K562 (cell line): ENCODE data around the gene AP3S2. TPM values are rescaled to one million over a fixed set of nuclear protein-coding genes. Genes with fewer than 3 reads are reported as not detected.
A peak's percentile ranks its signal among the peaks of the same experiment; 100 is the strongest.

Experiments used
- E2F3 ChIP-seq: fragments of 250-450 bp; sonication (Bioruptor Pico); IDR thresholded peaks from 2 replicates; pipeline ENCODE4 v1.4.0; 2020; ENCODE audit warnings: mild to moderate bottlenecking
- GATAD2B ChIP-seq: fragments of 450-650 bp; IDR thresholded peaks from 2 replicates; pipeline ENCODE4 v1.6.1; 2017; ENCODE audit warnings: mild to moderate bottlenecking, borderline replicate concordance
- MEF2A ChIP-seq: IDR thresholded peaks from 2 replicates; pipeline ENCODE4 v1.6.1; 2011; ENCODE audit warnings: low read depth, mild to moderate bottlenecking, low read length, moderate library complexity; ENCODE audit not compliant: control insufficient read depth
- MYNN ChIP-seq, 2 experiments: sonication (generic); formaldehyde crosslinking in 1 of 2; IDR thresholded peaks; 2 replicates each; pipeline versions ENCODE4 v1.5.0 to v1.6.1; 2016 to 2020; ENCODE audit warnings: antibody characterized with exemption in 1 of 2, missing genetic modification reagents in 1 of 2
- PCBP1 ChIP-seq: fragments of 200-400 bp; formaldehyde crosslinking; IDR thresholded peaks from 2 replicates; pipeline ENCODE4 v1.6.1; 2018; ENCODE audit warnings: mild to moderate bottlenecking, low read depth, low read length; ENCODE audit not compliant: poor library complexity, severe bottlenecking
- SRF ChIP-seq, 2 experiments: fragments of 250-450, 450-650 bp in 1 of 2; sonication (Bioruptor Pico) in 1 of 2; sonication (generic) in 1 of 2; formaldehyde crosslinking; IDR thresholded peaks; 2 replicates each; pipeline versions ENCODE4 v1.5.0 to v1.5.1; 2020 to 2022; ENCODE audit warnings: mild to moderate bottlenecking in 1 of 2, missing genetic modification reagents in 1 of 2
- TCF3 ChIP-seq: sonication (generic); formaldehyde crosslinking; IDR thresholded peaks from 2 replicates; pipeline ENCODE4 v1.4.0; 2020; ENCODE audit warnings: mild to moderate bottlenecking, missing genetic modification reagents
- ZKSCAN1 ChIP-seq: fragments of 150-350 bp; IDR thresholded peaks from 2 replicates; pipeline ENCODE4 v1.6.1; 2016; ENCODE audit warnings: low read depth, low read length
- ZNF184 ChIP-seq: sonication (generic); formaldehyde crosslinking; IDR thresholded peaks from 2 replicates; pipeline ENCODE4 v1.5.0; 2020; ENCODE audit warnings: missing genetic modification reagents
- ZNF197 ChIP-seq: fragments of 200-800 bp; sonication (Bioruptor generic); IDR thresholded peaks from 2 replicates; pipeline ENCODE4 v1.6.1; 2016; ENCODE audit warnings: low read depth, missing genetic modification characterization, missing compliant biosample characterization
- ZNF785 ChIP-seq: fragments of 250-450 bp; sonication (Bioruptor Pico); IDR thresholded peaks from 2 replicates; pipeline ENCODE4 v1.4.0; 2020; ENCODE audit warnings: mild to moderate bottlenecking
- polyA plus RNA-seq, 8 experiments: library from polyadenylated mRNA; depleted of rRNA in 4 of 8; stranded (reverse) in 5 of 8; unstranded in 3 of 8; fragments of >200 nt; fragmentation: Nextera tagmentation in 2 of 8; fragmentation: Illumina TruSeq in 1 of 8; extraction: Ambion mirVana in 2 of 8; extraction: Trizol in 1 of 8; gene quantifications; 2 replicates each; pipeline versions ENCODE4 v1.2.1 to v1.2.3, GENCODE V29; 2011 to 2014; ENCODE audit warnings: inconsistent platforms in 1 of 8, missing spikeins in 1 of 8
- total RNA-seq, 7 experiments: library from RNA; depleted of rRNA in 6 of 7; stranded (reverse); fragments of >200 nt in 6 of 7; fragmentation: Illumina TruSeq in 2 of 7; extraction: Trizol in 2 of 7; gene quantifications; 2 replicates each; pipeline versions ENCODE4 v1.2.1 to v1.2.3, GENCODE V29; 2011 to 2021; ENCODE audit warnings: low replicate concordance in 1 of 7
- TF ChIP-seq, protein P1 (sequence below): fragments of 450-650 bp; IDR thresholded peaks from 2 replicates; pipeline ENCODE4 v1.6.1; 2018; ENCODE audit not compliant: partially characterized antibody
- TF ChIP-seq, protein P2 (sequence below), 2 experiments: fragments of 450-650 bp in 1 of 2; IDR thresholded peaks; 2 replicates each; pipeline ENCODE4 v1.6.1; 2011 to 2017; ENCODE audit warnings: low read depth in 2 of 2, antibody characterized with exemption in 1 of 2, borderline replicate concordance in 1 of 2, low read length in 1 of 2, mild to moderate bottlenecking in 1 of 2, mixed read lengths in 1 of 2; ENCODE audit not compliant: control insufficient read depth in 1 of 2
- TF ChIP-seq, protein P3 (sequence below): fragments of 200-800 bp; sonication (Bioruptor generic); IDR thresholded peaks from 2 replicates; pipeline ENCODE4 v1.6.1; 2017; ENCODE audit warnings: missing genetic modification characterization, missing compliant biosample characterization
- TF ChIP-seq, protein P4 (sequence below), 2 experiments: fragments of 450-650 bp; IDR thresholded peaks; 2 replicates each; pipeline ENCODE4 v1.6.1; 2016

Gene AP3S2
- total and polyA plus RNA-seq, 9 of the 15 experiments (the other 6 are each of a cell fraction or from before 2014, with no cell fraction given): 16.4 to 54.1 (median 37.4) TPM

DNA sequence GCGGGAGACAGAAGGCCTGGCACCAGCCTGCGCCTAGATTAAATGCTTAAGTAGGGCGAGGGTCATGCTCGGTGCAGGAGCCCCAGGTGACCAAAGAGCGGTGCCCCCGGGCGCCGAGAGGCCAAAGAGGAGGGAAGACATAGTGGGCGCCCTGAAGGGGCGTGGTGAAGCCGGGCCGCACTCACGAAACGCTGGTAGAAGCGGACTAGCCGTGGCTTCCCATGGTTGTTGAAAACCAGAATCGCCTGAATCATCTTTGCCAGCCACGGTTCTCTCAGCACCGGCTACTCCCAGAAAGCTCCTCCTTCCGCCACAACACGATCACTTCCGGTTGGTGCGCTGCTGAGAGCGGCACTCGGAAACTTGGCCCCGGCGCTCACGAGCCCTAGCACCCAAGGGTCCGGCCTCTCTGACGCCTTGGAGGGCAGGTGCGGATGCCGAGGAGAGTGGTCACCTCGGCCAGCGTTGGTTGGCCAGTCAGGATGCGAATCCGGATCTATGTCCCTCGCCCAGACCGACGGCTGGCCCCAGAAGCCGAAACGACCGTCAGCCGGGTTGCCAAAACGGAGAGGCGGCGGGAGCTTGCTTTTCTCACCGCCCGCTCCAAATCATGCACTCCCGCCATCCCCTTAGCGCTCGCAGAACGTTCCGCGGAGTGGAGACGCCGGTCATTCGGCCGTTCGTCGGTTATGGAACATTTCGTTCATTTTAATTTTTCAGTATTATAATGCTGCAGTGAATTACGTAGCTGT, at the start of gene AP3S2 (continued):
- TF ChIP-seq PCBP1 (peak; percentile 67), ZNF197 (CRISPR knock-in tag) (0 out of 2 replicates have a peak, but pooled peaks have one; percentile 68), ZNF184 (no peak), E2F3 (CRISPR knock-in tag) (peak; percentile 60; the same call in 1 of the 2 replicates), GATAD2B (peak; percentile 72; the same call in 1 of the 2 replicates), SRF (CRISPR knock-in tag; IDR thresholded peaks at IDR 0.05) (peak in 1 of 2 experiments; percentile 54; a peak in 1 of 4 replicates), ZKSCAN1 (peak; percentile 87), MEF2A (0 out of 2 replicates have a peak, but pooled peaks have one; percentile 4), MYNN (IDR thresholded peaks at IDR 0.05) (no peak; the same call in 1 of the 2 replicates), MYNN (CRISPR knock-in tag; IDR thresholded peaks at IDR 0.05) (no peak), ZNF785 (no peak), TCF3 (CRISPR knock-in tag) (peak; percentile 55; the same call in 1 of the 2 replicates)
- TF ChIP-seq, protein P1, sequence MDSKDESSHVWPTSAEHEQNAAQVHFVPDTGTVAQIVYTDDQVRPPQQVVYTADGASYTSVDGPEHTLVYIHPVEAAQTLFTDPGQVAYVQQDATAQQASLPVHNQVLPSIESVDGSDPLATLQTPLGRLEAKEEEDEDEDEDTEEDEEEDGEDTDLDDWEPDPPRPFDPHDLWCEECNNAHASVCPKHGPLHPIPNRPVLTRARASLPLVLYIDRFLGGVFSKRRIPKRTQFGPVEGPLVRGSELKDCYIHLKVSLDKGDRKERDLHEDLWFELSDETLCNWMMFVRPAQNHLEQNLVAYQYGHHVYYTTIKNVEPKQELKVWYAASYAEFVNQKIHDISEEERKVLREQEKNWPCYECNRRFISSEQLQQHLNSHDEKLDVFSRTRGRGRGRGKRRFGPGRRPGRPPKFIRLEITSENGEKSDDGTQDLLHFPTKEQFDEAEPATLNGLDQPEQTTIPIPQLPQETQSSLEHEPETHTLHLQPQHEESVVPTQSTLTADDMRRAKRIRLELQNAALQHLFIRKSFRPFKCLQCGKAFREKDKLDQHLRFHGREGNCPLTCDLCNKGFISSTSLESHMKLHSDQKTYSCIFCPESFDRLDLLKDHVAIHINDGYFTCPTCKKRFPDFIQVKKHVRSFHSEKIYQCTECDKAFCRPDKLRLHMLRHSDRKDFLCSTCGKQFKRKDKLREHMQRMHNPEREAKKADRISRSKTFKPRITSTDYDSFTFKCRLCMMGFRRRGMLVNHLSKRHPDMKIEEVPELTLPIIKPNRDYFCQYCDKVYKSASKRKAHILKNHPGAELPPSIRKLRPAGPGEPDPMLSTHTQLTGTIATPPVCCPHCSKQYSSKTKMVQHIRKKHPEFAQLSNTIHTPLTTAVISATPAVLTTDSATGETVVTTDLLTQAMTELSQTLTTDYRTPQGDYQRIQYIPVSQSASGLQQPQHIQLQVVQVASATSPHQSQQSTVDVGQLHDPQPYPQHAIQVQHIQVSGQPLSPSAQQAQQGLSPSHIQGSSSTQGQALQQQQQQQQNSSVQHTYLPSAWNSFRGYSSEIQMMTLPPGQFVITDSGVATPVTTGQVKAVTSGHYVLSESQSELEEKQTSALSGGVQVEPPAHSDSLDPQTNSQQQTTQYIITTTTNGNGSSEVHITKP: peak; percentile 71
- TF ChIP-seq, protein P2, sequence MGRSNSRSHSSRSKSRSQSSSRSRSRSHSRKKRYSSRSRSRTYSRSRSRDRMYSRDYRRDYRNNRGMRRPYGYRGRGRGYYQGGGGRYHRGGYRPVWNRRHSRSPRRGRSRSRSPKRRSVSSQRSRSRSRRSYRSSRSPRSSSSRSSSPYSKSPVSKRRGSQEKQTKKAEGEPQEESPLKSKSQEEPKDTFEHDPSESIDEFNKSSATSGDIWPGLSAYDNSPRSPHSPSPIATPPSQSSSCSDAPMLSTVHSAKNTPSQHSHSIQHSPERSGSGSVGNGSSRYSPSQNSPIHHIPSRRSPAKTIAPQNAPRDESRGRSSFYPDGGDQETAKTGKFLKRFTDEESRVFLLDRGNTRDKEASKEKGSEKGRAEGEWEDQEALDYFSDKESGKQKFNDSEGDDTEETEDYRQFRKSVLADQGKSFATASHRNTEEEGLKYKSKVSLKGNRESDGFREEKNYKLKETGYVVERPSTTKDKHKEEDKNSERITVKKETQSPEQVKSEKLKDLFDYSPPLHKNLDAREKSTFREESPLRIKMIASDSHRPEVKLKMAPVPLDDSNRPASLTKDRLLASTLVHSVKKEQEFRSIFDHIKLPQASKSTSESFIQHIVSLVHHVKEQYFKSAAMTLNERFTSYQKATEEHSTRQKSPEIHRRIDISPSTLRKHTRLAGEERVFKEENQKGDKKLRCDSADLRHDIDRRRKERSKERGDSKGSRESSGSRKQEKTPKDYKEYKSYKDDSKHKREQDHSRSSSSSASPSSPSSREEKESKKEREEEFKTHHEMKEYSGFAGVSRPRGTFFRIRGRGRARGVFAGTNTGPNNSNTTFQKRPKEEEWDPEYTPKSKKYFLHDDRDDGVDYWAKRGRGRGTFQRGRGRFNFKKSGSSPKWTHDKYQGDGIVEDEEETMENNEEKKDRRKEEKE (IDR thresholded peaks at IDR 0.05; ENCODE audit: borderline replicate concordance in 1 of 2, control insufficient read depth in 1 of 2, low read depth in 2 of 2, low read length in 1 of 2): peak in 1 of 2 experiments; percentile 95; a peak in 2 of 4 replicates
- TF ChIP-seq, protein P3, sequence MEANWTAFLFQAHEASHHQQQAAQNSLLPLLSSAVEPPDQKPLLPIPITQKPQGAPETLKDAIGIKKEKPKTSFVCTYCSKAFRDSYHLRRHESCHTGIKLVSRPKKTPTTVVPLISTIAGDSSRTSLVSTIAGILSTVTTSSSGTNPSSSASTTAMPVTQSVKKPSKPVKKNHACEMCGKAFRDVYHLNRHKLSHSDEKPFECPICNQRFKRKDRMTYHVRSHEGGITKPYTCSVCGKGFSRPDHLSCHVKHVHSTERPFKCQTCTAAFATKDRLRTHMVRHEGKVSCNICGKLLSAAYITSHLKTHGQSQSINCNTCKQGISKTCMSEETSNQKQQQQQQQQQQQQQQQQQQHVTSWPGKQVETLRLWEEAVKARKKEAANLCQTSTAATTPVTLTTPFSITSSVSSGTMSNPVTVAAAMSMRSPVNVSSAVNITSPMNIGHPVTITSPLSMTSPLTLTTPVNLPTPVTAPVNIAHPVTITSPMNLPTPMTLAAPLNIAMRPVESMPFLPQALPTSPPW (CRISPR knock-in tag): no peak; the same call in 1 of the 2 replicates
- TF ChIP-seq, protein P4, sequence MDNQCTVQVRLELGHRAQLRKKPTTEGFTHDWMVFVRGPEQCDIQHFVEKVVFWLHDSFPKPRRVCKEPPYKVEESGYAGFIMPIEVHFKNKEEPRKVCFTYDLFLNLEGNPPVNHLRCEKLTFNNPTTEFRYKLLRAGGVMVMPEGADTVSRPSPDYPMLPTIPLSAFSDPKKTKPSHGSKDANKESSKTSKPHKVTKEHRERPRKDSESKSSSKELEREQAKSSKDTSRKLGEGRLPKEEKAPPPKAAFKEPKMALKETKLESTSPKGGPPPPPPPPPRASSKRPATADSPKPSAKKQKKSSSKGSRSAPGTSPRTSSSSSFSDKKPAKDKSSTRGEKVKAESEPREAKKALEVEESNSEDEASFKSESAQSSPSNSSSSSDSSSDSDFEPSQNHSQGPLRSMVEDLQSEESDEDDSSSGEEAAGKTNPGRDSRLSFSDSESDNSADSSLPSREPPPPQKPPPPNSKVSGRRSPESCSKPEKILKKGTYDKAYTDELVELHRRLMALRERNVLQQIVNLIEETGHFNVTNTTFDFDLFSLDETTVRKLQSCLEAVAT (IDR thresholded peaks at IDR 0.05): no peak
